Neuron (in vitro differentiated cells): ENCODE results near the gene SNHG17.
"Not testable (repeated sequence)": the region's sequence is repeated elsewhere in the genome, so short reads cannot be mapped to it uniquely, and the experiment has no call there.

Experiments used
- H2AFZ ChIP-seq: one replicate; pipeline ENCODE4 v1.6.1; 2013; ENCODE audit warnings: low read depth, mild to moderate bottlenecking, inconsistent platforms, low read length, moderate library complexity
- H3K27me3 ChIP-seq: one replicate; pipeline ENCODE4 v1.6.1; 2013; ENCODE audit warnings: low read length; ENCODE audit not compliant: insufficient read depth
- H3K36me3 ChIP-seq: one replicate; pipeline ENCODE4 v1.6.1; 2013; ENCODE audit warnings: low read length; ENCODE audit not compliant: insufficient read depth
- H3K4me1 ChIP-seq: one replicate; pipeline ENCODE4 v1.6.1; 2013; ENCODE audit warnings: low read length; ENCODE audit not compliant: insufficient read depth
- H3K4me3 ChIP-seq: 2 replicates; pipeline ENCODE4 v1.5.1; 2013; ENCODE audit warnings: mild to moderate bottlenecking, low read length, moderate library complexity
- H3K9me3 ChIP-seq: one replicate; pipeline ENCODE4 v1.6.1; 2013; ENCODE audit warnings: low read length

Gene SNHG17

DNA sequence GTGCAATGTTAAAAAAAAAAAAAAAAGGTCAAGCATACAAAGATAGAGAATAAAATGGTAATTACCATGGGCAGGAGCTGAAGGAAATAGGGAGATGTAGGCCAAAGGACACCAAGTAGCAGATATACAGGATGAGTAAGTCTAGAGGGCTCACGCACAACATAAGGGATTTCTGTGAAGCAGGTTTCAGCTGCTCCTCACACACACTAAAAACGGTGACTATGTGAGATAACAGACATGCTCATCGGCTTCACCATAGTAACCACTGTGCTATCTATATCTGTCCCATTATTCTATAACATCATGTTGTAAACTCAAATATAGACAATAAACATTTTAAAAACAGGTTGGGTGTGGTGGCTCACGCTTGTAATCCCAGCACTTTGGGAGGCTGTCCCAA lies 11.6 kb downstream of the SNHG17 start:
- H3K4me1 ChIP-seq, result no peaks in the 10 kb centered on the region
- no peak overlapping the region for H3K4me3 ChIP-seq
- H3K9me3 ChIP-seq, result no peaks in the 10 kb centered on the region
- H3K36me3 ChIP-seq, result peaks cover 95% of the 10 kb centered on the region
- H2AFZ ChIP-seq, result no peak overlapping the region
- no peaks in the 10 kb centered on the region for H3K27me3 ChIP-seq

DNA sequence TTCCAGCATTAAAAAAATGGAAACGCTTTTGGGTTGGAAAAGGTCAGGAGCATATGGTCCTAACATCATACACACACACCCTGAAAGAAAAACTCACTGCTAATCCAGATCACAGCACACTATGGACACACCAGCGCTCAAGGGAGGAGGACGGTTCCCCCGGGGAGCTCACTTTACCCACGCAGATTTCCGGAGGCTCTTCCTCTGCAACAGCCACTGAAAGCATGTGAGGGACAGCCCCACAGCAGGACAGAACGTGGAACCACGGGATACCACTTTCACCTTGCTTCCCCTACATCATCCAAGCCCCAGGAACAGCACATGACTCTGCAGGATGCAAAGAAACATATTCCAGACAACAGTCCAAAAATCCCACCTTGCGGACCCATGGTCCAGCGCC lies 13.2 kb downstream of the SNHG17 start:
- Histone ChIP-seq H2AFZ (no peak overlapping the region), H3K36me3 (peaks cover 87% of the 10 kb centered on the region), H3K27me3 (no peaks in the 10 kb centered on the region), H3K4me1 (no peaks in the 10 kb centered on the region), H3K9me3 (no peaks in the 10 kb centered on the region), H3K4me3 (no peak overlapping the region)

DNA sequence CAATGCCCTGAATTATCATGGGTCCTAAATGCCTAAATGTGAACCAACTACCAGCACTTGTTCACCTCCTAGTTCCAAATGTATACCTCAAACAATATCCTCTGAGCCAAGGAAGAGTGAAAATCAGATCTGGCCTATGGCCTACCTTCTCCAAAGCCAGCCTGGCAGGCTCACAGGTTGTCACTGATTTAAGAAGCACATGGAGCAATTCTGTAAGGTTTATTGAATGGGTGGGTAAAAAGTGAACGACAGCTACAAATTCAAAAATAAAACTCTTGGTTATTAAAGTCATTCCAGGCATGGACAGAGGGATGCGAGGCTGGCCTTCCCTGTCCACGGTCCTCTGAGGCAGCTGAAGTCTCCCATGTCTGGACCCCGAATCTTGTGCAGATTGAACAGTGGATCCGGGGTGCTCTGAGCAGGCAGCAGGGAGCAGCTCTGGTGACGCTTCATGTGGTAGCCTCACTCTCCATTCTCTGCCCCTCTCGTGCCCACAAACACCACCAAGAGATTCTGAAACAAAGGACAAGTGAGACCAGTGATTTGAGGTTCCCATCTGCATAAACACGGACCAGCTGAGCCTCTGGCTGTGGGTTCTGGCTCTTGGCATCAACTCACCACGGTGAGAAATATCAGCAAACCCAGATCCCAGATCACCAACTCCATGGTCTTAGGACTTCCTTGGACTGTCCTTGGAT lies 14.6 kb downstream of the SNHG17 start:
- no peaks in the 10 kb centered on the region for H3K27me3 ChIP-seq
- peaks cover 83% of the 10 kb centered on the region for H3K36me3 ChIP-seq

DNA sequence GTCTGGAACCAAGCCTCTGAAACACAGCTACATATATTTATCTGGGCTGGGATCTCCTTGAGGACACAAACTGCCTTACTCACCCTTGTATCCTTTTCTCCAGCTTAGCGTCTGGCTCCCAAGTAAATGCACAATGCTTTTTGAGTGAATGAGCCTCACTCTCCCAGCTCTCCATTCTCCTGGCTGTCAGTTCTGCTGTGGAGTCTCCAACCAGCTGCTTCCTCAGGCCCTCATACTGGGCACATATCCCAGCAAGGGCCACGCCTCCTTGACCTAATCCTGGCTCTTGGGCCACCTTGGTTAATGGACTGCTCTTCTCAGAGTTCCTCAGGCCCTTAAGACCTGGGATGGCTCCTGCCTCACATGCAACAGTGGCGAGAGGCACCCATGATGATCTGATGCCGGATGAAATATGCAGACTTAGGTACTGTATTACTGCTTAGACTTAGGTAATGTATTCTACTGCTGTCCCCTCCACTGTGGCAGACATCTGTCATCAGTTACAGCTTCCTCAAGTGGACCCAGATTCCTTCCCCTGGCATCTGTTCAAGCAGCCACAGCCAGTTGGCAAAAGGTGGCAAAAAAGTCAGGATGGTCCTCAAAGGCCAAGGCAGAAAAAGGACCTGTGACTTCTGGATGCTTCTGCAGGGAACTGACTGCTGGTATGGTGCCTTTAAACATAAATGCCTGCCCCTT lies 16.5 kb downstream of the SNHG17 start:
- no peak overlapping the region for H2AFZ ChIP-seq
- H3K4me3 ChIP-seq, result no peak overlapping the region
- H3K27me3 ChIP-seq, result no peaks in the 10 kb centered on the region
- peaks cover 80% of the 10 kb centered on the region for H3K36me3 ChIP-seq
- H3K9me3 ChIP-seq, result no peaks in the 10 kb centered on the region
- H3K4me1 ChIP-seq, result no peaks in the 10 kb centered on the region

More for the DNA sequence above, 14.6 kb downstream of the SNHG17 start:
- H2AFZ ChIP-seq, result no peak overlapping the region
- H3K4me1 ChIP-seq, result no peaks in the 10 kb centered on the region
- no peak overlapping the region for H3K4me3 ChIP-seq
- H3K9me3 ChIP-seq, result no peaks in the 10 kb centered on the region

DNA sequence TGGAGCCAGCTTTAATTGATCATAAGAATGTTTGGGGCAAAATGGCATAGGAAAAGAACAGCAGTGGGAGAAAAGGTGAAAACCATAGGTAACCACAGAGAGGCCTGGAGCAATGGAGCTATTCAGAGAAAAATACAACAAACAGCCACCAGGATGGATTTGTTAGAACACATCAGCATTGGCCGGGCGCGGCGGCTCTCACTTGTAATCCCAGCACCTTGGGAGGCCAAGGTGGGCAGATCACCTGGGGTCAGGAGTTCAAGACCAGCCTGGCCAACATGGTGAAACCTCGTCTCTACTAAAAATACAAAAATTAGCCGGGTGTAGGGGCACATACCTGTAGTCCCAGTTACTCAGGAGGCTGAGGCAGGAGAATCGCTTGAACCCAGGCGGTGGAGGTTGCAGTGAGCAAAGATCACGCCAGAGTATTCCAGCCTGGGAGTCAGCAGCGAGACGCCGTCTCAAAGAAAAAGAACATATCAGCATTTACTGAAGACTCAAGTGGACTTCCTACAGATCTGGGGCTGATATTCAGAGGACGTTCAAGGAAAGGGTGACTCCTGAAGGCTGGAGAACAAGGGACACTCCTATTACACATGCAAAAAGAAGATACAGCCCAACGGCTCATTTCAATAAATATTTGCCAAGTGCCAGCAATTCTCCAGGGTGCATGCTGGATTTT lies 20.2 kb downstream of the SNHG17 start:
- H3K9me3 ChIP-seq, result no peaks in the 10 kb centered on the region
- H2AFZ ChIP-seq, result no peak overlapping the region
- no peaks in the 10 kb centered on the region for H3K27me3 ChIP-seq
- peaks cover 64% of the 10 kb centered on the region for H3K36me3 ChIP-seq
- no peak overlapping the region for H3K4me3 ChIP-seq
- H3K4me1 ChIP-seq, result no peaks in the 10 kb centered on the region

DNA sequence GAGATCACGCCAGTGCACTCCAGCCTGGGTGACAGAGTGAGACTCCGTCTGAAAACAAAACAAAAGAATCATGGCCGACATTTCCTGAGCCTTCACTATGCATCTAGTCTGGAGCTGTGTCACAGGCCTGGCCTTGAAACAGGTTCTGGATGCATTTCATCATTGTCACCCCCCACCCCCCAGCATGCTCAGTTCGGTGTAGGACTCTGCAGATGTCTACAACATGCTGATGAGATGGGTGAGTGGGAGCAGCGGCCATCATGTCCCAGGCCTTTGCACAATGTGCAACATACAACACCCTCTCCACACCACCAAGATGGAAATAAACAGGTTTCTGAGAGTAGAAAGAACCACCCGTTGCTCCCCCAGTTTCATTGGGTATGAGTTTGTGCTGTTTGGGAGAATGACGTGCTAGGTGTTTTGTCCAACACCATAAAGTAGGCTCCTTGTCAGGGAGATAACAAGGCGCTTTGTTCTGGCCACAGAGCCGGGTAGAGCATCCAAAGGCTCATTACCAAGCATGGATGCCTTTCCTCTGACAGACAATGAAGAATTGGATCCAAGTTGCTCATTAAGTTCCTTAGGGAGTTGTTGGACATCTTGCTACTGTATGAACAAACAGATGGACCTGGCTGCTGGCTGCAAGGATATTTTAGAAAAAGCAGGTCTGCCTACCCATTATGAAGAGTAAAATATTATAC lies 22.1 kb downstream of the SNHG17 start:
- H3K27me3 ChIP-seq, result no peaks in the 10 kb centered on the region
- H3K4me3 ChIP-seq, result no peak overlapping the region
- no peak overlapping the region for H2AFZ ChIP-seq
- H3K4me1 ChIP-seq, result no peaks in the 10 kb centered on the region
- H3K9me3 ChIP-seq, result no peaks in the 10 kb centered on the region
- H3K36me3 ChIP-seq, result peaks cover 53% of the 10 kb centered on the region

DNA sequence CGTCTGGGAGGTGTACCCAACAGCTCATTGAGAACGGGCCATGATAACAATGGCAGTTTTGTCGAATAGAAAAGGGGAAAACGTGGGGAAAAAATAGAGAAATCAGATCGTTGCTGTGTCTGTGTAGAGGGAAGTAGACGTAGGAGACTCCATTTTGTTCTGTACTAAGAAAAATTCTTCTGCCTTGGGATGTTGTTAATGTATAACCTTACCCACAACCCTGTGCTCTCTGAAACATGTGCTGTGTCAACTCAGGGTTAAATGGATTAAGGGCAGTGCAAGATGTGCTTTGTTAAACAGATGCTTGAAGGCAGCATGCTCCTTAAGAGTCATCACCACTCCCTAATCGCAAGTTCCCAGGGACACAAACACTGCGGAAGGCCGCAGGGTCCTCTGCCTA lies 27.3 kb downstream of the SNHG17 start:
- not testable (repeated sequence) for H3K27me3 ChIP-seq, H3K4me3 ChIP-seq, H2AFZ ChIP-seq, H3K4me1 ChIP-seq, H3K9me3 ChIP-seq
- peaks cover 17% of the 10 kb centered on the region for H3K36me3 ChIP-seq

DNA sequence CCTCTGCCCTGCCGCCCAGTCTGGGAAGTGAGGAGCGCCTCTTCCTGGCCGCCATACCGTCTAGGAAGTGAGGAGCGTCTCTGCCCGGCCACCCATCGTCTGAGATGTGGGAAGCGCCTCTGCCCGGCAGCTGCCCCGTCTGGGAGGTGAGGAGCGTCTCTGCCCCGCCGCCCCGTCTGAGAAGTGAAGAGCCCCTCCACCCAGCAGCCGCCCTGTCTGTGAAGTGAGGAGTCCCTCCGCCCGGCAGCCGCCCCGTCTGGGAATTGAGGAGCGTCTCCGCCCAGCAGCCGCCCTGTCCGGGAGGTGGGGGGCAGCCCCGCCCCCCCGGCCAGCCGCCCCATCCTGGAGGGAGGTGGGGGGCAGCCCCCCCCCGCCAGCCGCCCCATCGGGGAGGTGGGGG lies 27.8 kb downstream of the SNHG17 start:
- Histone ChIP-seq H3K27me3 (no peaks in the 10 kb centered on the region), H3K4me3 (no peak overlapping the region), H3K9me3 (peaks cover 3% of the 10 kb centered on the region), H3K36me3 (peaks cover 13% of the 10 kb centered on the region), H3K4me1 (peaks cover 7% of the 10 kb centered on the region), H2AFZ (no peak overlapping the region)

DNA sequence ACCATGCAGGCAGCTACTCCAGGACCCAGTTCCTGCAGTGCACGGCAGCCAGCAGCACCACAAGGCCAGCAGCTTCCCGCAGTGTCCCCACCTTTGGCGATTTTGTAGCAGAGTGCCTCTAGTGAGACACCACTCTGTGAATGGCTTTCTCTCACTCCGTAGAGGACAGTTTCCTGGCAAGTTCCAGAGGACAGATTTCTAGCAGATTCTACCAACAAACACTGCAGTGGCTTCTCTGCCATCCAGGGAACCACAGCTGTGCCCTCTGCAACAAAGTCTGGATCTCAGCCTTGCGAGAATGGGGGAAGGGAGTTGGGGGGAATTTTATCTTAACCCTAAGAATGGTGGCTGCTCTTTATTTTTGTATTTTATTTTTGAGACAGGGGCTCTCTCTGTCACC lies 28.7 kb downstream of the SNHG17 start:
- peaks cover 8% of the 10 kb centered on the region for H3K36me3 ChIP-seq
- no peak overlapping the region for H3K4me3 ChIP-seq
- peaks cover 3% of the 10 kb centered on the region for H3K9me3 ChIP-seq
- no peaks in the 10 kb centered on the region for H3K27me3 ChIP-seq
- H2AFZ ChIP-seq, result no peak overlapping the region
- peaks cover 7% of the 10 kb centered on the region for H3K4me1 ChIP-seq

DNA sequence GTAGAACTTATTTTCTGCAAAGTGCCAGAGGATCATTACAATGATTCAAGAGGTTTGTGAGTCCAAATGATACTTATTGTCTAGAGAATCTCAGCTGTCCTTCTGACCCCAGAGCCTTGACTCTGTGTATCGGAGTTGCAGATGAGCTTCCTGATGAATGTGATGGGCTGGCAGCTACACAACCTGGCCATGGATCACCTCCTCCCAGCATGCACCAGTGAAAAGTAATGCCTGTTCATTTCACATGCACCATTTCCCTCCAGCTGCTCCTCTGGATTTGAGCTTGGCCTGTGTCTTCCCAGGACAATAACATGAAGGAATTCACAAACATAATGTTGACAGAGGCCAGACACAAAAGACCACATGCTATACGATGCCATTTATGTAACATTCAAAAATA lies 30.0 kb downstream of the SNHG17 start:
- Histone ChIP-seq H3K27me3 (no peaks in the 10 kb centered on the region), H3K4me1 (peaks cover 7% of the 10 kb centered on the region), H3K9me3 (peaks cover 3% of the 10 kb centered on the region), H3K36me3 (peaks cover 5% of the 10 kb centered on the region), H3K4me3 (no peak overlapping the region), H2AFZ (no peak overlapping the region)

DNA sequence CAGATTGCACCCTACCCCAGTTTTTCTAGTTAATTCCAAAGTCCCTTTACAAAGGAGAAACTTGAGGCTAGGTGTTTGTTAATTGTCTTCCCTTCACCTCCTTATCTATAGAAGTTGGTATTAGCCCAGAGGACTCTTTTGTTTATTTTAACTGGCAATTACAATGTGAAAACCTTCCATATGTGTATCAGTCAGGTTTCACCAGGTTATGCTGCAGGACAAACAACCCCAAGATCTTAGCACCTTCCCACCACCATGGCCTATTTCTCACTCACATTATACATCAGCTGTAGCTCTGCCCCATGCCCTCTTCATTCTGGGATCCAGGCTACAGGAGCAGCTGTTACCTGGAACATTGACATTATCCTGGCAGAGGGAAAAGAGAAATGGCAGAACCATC lies 31.1 kb downstream of the SNHG17 start:
- Histone ChIP-seq H3K4me3 (no peak overlapping the region), H3K27me3 (no peaks in the 10 kb centered on the region), H2AFZ (no peak overlapping the region), H3K4me1 (peaks cover 7% of the 10 kb centered on the region), H3K36me3 (no peaks in the 10 kb centered on the region), H3K9me3 (peaks cover 3% of the 10 kb centered on the region)

DNA sequence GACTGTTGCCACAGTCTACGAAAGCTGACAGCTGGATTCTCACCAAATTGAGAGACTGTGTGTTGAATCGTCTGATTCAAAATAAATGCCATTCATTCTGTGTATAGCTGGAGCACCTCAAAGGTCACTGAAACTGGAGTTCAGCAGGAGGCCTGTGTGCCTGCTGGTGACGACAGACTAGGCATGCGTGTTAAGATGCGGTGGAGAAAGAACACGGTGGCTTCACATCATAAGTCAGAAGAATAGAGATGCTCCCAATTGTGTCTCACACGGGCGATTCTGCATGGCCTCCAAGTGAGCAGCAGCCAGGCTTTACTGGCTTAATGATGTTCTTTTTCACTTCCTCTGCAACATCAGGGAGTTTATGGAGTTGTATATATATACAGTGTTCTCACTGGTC lies 32.3 kb downstream of the SNHG17 start:
- no peak overlapping the region for H2AFZ ChIP-seq
- H3K27me3 ChIP-seq, result no peaks in the 10 kb centered on the region
- H3K9me3 ChIP-seq, result peaks cover 3% of the 10 kb centered on the region
- H3K4me3 ChIP-seq, result no peak overlapping the region
- H3K4me1 ChIP-seq, result peaks cover 7% of the 10 kb centered on the region
- no peaks in the 10 kb centered on the region for H3K36me3 ChIP-seq

DNA sequence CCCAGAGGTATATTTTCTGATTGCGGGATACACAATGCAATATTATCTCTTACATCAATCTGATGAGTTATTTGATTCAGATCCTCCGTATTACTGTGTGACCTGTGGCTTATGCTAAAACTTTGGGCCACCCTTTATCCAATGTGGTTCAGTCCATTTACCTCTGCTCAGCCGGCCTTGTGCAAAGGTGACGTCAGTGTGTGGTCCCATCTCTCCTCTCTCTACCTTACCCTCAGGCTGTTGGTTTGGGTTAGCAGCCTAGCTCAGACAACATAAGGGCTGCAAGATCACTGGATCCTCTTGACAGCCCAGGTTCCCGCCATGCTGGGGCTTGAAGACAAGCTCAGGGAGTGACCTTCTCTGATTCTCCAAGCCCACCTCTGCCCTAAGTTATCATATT lies 33.0 kb downstream of the SNHG17 start:
- Histone ChIP-seq H3K36me3 (no peaks in the 10 kb centered on the region), H3K9me3 (peaks cover 3% of the 10 kb centered on the region), H3K27me3 (peaks cover 3% of the 10 kb centered on the region), H3K4me1 (peaks cover 7% of the 10 kb centered on the region), H3K4me3 (no peak overlapping the region), H2AFZ (no peak overlapping the region)
